ENCODE results near the gene STRBP.

GRCh38 chr9:123087359-123087888 is 181.0 kb downstream of the STRBP start:
- TF ChIP-seq, protein P1, sequence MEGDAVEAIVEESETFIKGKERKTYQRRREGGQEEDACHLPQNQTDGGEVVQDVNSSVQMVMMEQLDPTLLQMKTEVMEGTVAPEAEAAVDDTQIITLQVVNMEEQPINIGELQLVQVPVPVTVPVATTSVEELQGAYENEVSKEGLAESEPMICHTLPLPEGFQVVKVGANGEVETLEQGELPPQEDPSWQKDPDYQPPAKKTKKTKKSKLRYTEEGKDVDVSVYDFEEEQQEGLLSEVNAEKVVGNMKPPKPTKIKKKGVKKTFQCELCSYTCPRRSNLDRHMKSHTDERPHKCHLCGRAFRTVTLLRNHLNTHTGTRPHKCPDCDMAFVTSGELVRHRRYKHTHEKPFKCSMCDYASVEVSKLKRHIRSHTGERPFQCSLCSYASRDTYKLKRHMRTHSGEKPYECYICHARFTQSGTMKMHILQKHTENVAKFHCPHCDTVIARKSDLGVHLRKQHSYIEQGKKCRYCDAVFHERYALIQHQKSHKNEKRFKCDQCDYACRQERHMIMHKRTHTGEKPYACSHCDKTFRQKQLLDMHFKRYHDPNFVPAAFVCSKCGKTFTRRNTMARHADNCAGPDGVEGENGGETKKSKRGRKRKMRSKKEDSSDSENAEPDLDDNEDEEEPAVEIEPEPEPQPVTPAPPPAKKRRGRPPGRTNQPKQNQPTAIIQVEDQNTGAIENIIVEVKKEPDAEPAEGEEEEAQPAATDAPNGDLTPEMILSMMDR (IDR thresholded peaks at IDR 0.05; ENCODE audit: insufficient read depth, low read length) = no peak
- TF ChIP-seq GABPA (IDR thresholded peaks at IDR 0.05; ENCODE audit: low read depth) = no peak
- TF ChIP-seq SPI1 (IDR thresholded peaks at IDR 0.05; ENCODE audit: borderline replicate concordance, low read depth) = no peak

Measured in HL-60 (cell line).